Liver (tissue), 9 donors: ENCODE data around the gene TMC1. TPM values are rescaled to one million over a fixed set of nuclear protein-coding genes. Genes with fewer than 3 reads are reported as not detected.

Experiments used
- DNase-seq: peaks from one replicate; pipeline ENCODE4 v3.0.0-alpha.2; 2017; ENCODE audit warnings: low spot score
- H3K27ac ChIP-seq, 2 donors: one replicate each; pipeline ENCODE4 v1.7.0; 2013; ENCODE audit warnings: inconsistent platforms in 2 of 2, low read length in 2 of 2, control low read depth in 1 of 2, low read depth in 1 of 2, mild to moderate bottlenecking in 1 of 2
- H3K27me3 ChIP-seq, 4 donors: one replicate each; pipeline versions ENCODE4 v1.6.1 to v1.7.0; 2013; ENCODE audit warnings: low read length in 3 of 4, inconsistent platforms in 1 of 4, mild to moderate bottlenecking in 1 of 4, moderate library complexity in 1 of 4; ENCODE audit not compliant: control insufficient read depth in 4 of 4, insufficient read depth in 4 of 4
- H3K36me3 ChIP-seq, 4 donors: one replicate each; pipeline versions ENCODE4 v1.6.1 to v1.7.0; 2013; ENCODE audit warnings: low read length in 3 of 4, mild to moderate bottlenecking in 3 of 4, low read depth in 1 of 4, moderate library complexity in 1 of 4; ENCODE audit not compliant: control insufficient read depth in 4 of 4, insufficient read depth in 3 of 4
- H3K4me1 ChIP-seq, 4 donors: one replicate each; pipeline versions ENCODE4 v1.6.1 to v1.7.0; 2013; ENCODE audit warnings: low read length in 3 of 4, mild to moderate bottlenecking in 3 of 4, moderate library complexity in 1 of 4; ENCODE audit not compliant: control insufficient read depth in 4 of 4, insufficient read depth in 4 of 4
- H3K4me3 ChIP-seq, 3 donors: one replicate each; pipeline versions ENCODE4 v1.6.1 to v1.7.0; 2013; ENCODE audit warnings: low read length in 3 of 3, control low read depth in 1 of 3, low read depth in 1 of 3, mild to moderate bottlenecking in 1 of 3
- H3K9ac ChIP-seq, 2 donors: one replicate each; pipeline ENCODE4 v1.7.0; 2013; ENCODE audit warnings: low read length in 2 of 2, mild to moderate bottlenecking in 2 of 2, moderate library complexity in 2 of 2, control low read depth in 1 of 2, low read depth in 1 of 2
- H3K9me3 ChIP-seq, 4 donors: one replicate each; pipeline versions ENCODE4 v1.6.1 to v1.7.0; 2013; ENCODE audit warnings: low read length in 3 of 4; ENCODE audit not compliant: control insufficient read depth in 4 of 4
- CTCF ChIP-seq: fragments of 150-350 bp; IDR thresholded peaks from 2 replicates; pipeline ENCODE4 v1.5.1; 2017; ENCODE audit warnings: improper control_type of control experiment, low read depth, low read length; ENCODE audit not compliant: missing input control
- EGR1 ChIP-seq, 2 donors: IDR thresholded peaks; 2 replicates each; pipeline ENCODE4 v1.6.1; 2016 to 2018; ENCODE audit warnings: antibody characterized with exemption in 2 of 2, low read depth in 2 of 2
- FOXA2 ChIP-seq: IDR thresholded peaks from 2 replicates; pipeline ENCODE4 v1.6.1; 2016; ENCODE audit warnings: antibody characterized with exemption
- HNF4A ChIP-seq, 2 donors: conservative IDR thresholded peaks; 2 replicates each; pipeline ENCODE4 v1.6.1; 2016; ENCODE audit warnings: antibody characterized with exemption in 2 of 2, mild to moderate bottlenecking in 2 of 2
- HNF4G ChIP-seq: IDR thresholded peaks from 2 replicates; pipeline ENCODE4 v1.6.1; 2016; ENCODE audit warnings: antibody characterized with exemption
- MAX ChIP-seq: IDR thresholded peaks from 2 replicates; pipeline ENCODE4 v1.6.1; 2016; ENCODE audit warnings: antibody characterized with exemption
- NR2F2 ChIP-seq: IDR thresholded peaks from 2 replicates; pipeline ENCODE4 v1.6.1; 2016; ENCODE audit warnings: antibody characterized with exemption
- RAD21 ChIP-seq, 2 donors: IDR thresholded peaks; 2 replicates each; pipeline ENCODE4 v1.6.1; 2016; ENCODE audit warnings: antibody characterized with exemption in 2 of 2, mild to moderate bottlenecking in 2 of 2
- RXRA ChIP-seq, 2 donors: IDR thresholded peaks; 2 replicates each; pipeline ENCODE4 v1.6.1; 2017 to 2018; ENCODE audit warnings: antibody characterized with exemption in 2 of 2, mild to moderate bottlenecking in 1 of 2
- SP1 ChIP-seq: IDR thresholded peaks from 2 replicates; pipeline ENCODE4 v1.6.1; 2018; ENCODE audit warnings: antibody characterized with exemption, mild to moderate bottlenecking
- TAF1 ChIP-seq: conservative IDR thresholded peaks from 2 replicates; pipeline ENCODE4 v1.6.1; 2016; ENCODE audit warnings: antibody characterized with exemption, mild to moderate bottlenecking
- YY1 ChIP-seq: IDR thresholded peaks from 2 replicates; pipeline ENCODE4 v1.6.1; 2016; ENCODE audit warnings: antibody characterized with exemption, mild to moderate bottlenecking
- ZBTB33 ChIP-seq: IDR thresholded peaks from 2 replicates; pipeline ENCODE4 v1.6.1; 2016; ENCODE audit warnings: antibody characterized with exemption
- WGBS: extraction: QIAGEN DNeasy Blood & Tissue Kit; methylation state at CpG from one replicate; pipeline ENCODE4 v1.1.7; 2013; 5-methylcytosine and 5-hydroxymethylcytosine counted together
- polyA plus RNA-seq, 2 donors: library from polyadenylated mRNA; stranded (reverse) in 1 of 2; unstranded in 1 of 2; fragments of 200-250 nt in 1 of 2; fragments of >200 nt in 1 of 2; fragmentation: Nextera tagmentation in 1 of 2; extraction: Ambion mirVana in 1 of 2; gene quantifications; one replicate each; pipeline versions ENCODE4 v1.2.1 to v1.2.3, GENCODE V29; 2013 to 2015
- total RNA-seq, 2 donors: library from RNA; depleted of rRNA; stranded (reverse); fragments of >200 nt; gene quantifications; one replicate each; pipeline ENCODE4 v1.2.3, GENCODE V29; 2014
- TF ChIP-seq, protein P1 (sequence below): IDR thresholded peaks from 2 replicates; pipeline ENCODE4 v1.6.1; 2016; ENCODE audit warnings: antibody characterized with exemption, mild to moderate bottlenecking
- donor health status: healthy.
- donor health status: healthy.
- donor health status: healthy.
- donor health status: healthy.
- donor health status: healthy.

TMC1 gene
- total and polyA plus RNA-seq, 4 donors = 0.09 TPM; not detected in 3

- TF ChIP-seq, protein P1, sequence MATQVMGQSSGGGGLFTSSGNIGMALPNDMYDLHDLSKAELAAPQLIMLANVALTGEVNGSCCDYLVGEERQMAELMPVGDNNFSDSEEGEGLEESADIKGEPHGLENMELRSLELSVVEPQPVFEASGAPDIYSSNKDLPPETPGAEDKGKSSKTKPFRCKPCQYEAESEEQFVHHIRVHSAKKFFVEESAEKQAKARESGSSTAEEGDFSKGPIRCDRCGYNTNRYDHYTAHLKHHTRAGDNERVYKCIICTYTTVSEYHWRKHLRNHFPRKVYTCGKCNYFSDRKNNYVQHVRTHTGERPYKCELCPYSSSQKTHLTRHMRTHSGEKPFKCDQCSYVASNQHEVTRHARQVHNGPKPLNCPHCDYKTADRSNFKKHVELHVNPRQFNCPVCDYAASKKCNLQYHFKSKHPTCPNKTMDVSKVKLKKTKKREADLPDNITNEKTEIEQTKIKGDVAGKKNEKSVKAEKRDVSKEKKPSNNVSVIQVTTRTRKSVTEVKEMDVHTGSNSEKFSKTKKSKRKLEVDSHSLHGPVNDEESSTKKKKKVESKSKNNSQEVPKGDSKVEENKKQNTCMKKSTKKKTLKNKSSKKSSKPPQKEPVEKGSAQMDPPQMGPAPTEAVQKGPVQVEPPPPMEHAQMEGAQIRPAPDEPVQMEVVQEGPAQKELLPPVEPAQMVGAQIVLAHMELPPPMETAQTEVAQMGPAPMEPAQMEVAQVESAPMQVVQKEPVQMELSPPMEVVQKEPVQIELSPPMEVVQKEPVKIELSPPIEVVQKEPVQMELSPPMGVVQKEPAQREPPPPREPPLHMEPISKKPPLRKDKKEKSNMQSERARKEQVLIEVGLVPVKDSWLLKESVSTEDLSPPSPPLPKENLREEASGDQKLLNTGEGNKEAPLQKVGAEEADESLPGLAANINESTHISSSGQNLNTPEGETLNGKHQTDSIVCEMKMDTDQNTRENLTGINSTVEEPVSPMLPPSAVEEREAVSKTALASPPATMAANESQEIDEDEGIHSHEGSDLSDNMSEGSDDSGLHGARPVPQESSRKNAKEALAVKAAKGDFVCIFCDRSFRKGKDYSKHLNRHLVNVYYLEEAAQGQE = no peak
- TF ChIP-seq YY1 = no peak
- TF ChIP-seq MAX = no peak
- no peak for TF ChIP-seq FOXA2
Measured at GRCh38 chr9:72839085-72839484, 317.7 kb downstream of the TMC1 start (continued).

DNA sequence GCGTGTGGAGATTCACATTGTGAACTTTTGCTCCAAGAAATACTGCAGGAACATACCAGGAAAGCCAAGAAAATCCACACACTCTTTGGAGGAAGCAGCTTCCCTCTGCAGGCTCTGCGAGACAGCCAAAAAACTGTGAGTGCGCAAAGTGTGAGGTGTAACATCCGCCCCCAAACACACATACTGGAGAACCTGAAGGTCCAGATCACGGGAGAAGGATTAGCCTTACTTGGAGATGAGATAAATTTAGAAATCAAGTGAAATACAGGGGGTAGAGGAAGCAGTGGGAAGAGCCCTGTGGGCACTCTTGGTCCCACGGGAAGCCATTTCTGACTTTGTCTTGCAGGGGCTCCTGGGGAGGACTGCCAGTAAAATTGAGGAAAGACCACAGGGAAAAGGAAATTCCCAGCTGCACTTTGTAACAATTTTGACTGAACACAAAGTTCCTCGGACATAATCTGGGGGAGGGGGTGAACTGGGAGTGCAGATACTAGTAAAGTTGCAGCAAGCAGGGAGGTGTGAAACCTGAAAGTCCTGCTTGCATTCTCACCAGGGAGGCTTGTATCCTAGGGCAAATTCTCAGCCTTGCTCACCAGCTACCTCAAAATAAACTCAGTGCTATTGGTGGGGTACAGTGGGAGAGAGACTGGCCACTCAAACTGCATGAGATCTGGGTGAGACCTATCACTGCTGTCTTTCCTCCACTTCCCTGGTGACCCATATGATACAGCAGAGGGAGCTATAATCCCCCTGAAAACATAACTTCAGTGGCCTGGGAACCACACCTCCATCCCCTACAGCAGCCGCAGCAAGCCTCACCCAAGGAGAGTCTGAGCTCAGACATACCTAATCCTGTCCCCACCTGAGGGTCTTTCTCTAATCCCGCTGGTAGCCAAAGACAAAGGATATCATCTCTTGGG, 322.4 kb downstream of the TMC1 start:
- Histone ChIP-seq H3K27me3 (no peaks in the 10 kb centered on the region), H3K36me3 (no peaks in the 10 kb centered on the region), H3K27ac (no peak overlapping the region), H3K9ac (no peak overlapping the region), H3K4me3 (no peak overlapping the region), H3K9me3 (no peaks in the 10 kb centered on the region), H3K4me1 (no peaks in the 10 kb centered on the region)
- TF ChIP-seq ZBTB33 (no peak), MAX (no peak), HNF4G (no peak), HNF4A (conservative IDR thresholded peaks at IDR 0.05) (no peak), RAD21 (IDR thresholded peaks at IDR 0.05) (peak; percentile 29 to 53), EGR1 (IDR thresholded peaks at IDR 0.05; ENCODE audit: low read depth in 2 of 2) (no peak)
- no peak for DNase-seq
- WGBS = 85% methylated on average over 9 of the region's 9 CpGs

GRCh38 chr9:72844440-72844768, 323.0 kb downstream of the TMC1 start:
- H3K9ac ChIP-seq = no peak overlapping the region
- WGBS = 98% methylated on average over 1 of the region's 1 CpG
- no peak overlapping the region for H3K4me3 ChIP-seq
- H3K9me3 ChIP-seq = no peaks in the 10 kb centered on the region
- no peaks in the 10 kb centered on the region for H3K36me3 ChIP-seq
- H3K27ac ChIP-seq = no peak overlapping the region
- no peak for DNase-seq
- no peaks in the 10 kb centered on the region for H3K4me1 ChIP-seq
- no peaks in the 10 kb centered on the region for H3K27me3 ChIP-seq
- TF ChIP-seq CTCF (no peak), HNF4G (no peak), MAX (no peak), HNF4A (conservative IDR thresholded peaks at IDR 0.05) (no peak), NR2F2 (no peak), TAF1 (no peak), YY1 (no peak), EGR1 (IDR thresholded peaks at IDR 0.05; ENCODE audit: low read depth in 2 of 2) (no peak), RAD21 (IDR thresholded peaks at IDR 0.05) (no peak), SP1 (no peak), FOXA2 (no peak), RXRA (IDR thresholded peaks at IDR 0.05) (no peak)
- TF ChIP-seq, protein P1 = no peak
